Cerebellar cortex (tissue), 1 donor: ENCODE results near the gene TMEM266.

ENCODE experiments used
- DNase-seq: peaks from one replicate; pipeline ENCODE4 v3.0.0-alpha.2; 2015; ENCODE audit warnings: low spot score

TMEM266 gene

GRCh38 chr15:76185716-76186115, 125.9 kb downstream of the TMEM266 start:
- peak; percentile 64 for DNase-seq

- no peak for DNase-seq
These were observed 127.4 kb downstream of the TMEM266 start for GRCh38 chr15:76187163-76187562.

DNA sequence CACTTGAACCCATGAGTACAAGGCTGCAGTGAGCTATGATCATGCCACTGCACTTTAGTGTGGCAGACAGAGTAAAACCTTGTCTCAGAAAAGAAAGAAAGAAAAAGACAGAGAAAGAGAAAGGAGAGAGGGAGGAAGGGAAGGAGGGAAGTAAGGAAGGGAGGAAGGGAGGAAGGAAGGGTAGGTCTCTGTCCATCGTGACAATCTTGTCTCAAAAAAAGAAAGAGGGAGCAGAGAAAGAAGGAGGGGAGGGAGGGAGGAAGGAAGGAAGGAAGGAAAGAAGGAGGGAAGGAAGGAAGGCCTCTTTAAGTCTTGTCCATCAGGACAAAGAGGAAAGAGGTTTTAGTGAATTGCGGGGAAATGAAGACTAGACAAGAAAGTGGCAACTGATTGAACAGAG, 129.3 kb downstream of the TMEM266 start:
- no peak for DNase-seq

DNA sequence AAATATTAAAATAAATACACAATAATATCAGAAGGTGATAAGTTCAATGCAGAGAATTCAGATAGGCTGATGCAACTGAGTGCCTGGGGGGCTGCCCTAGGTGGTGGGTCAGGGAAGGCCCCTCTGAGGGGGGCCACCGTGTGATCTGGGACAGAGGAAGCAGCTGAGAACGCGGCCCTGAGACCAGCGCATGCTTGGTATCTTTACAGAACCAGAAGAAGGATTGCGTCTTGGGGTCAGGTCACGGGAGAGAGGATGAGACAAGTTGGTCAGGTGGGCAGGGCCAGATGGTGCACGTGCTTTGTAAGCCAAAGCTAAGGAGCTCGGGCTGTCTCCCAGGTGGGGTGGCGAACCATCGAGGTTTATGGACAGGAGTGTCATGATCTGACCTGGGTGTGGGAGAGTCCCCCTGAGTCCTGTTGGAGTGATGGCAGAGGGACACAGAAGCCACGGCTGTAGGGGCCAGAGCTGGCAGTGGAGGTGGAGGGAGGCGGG, 130.3 kb downstream of the TMEM266 start:
- no peak for DNase-seq

GRCh38 chr15:76190751-76191538, 131.2 kb downstream of the TMEM266 start:
- peak; percentile 87 for DNase-seq

- no peak for DNase-seq
These were observed 131.9 kb downstream of the TMEM266 start for GRCh38 chr15:76191539-76192244.

DNA sequence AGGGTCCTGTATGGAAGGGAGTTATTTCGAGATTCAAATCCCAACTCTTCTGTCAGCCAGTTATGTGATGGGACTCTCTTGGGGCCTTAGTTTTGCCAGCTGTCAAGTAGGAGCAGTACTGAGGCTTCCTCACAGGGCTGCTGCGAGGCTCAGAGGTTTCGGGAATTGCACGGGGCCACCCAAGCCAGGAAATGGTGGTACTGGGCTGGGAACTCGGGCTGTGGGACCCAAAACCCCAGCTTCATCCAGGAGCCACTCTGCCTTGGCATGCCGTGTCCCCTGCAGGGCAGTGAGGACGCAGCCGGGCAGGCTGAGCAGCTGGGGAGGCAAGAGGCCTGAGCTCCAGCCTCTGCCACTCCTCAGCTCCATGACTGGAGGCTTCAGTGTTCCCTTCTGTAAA, 132.9 kb downstream of the TMEM266 start:
- no peak for DNase-seq

DNA sequence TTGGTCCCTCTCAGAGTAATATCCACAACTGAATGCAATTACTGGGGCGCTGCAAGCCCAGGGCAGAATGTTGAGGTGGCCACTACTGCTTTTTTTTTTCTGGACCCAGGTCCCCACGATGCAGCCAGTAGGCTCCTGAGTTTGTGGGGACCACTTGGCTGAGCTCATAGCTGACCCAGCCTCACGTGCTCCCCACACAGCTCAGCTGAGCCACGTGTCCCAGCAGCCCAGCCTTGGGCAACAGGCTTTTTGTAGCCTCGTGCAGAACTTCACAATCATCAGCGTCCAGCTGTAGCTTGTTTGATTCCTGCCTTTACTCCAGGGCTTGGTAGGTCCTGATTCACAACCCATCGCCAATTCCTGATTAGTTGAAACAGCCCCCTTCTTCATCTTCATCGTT, 134.1 kb downstream of the TMEM266 start:
- no peak for DNase-seq

DNA sequence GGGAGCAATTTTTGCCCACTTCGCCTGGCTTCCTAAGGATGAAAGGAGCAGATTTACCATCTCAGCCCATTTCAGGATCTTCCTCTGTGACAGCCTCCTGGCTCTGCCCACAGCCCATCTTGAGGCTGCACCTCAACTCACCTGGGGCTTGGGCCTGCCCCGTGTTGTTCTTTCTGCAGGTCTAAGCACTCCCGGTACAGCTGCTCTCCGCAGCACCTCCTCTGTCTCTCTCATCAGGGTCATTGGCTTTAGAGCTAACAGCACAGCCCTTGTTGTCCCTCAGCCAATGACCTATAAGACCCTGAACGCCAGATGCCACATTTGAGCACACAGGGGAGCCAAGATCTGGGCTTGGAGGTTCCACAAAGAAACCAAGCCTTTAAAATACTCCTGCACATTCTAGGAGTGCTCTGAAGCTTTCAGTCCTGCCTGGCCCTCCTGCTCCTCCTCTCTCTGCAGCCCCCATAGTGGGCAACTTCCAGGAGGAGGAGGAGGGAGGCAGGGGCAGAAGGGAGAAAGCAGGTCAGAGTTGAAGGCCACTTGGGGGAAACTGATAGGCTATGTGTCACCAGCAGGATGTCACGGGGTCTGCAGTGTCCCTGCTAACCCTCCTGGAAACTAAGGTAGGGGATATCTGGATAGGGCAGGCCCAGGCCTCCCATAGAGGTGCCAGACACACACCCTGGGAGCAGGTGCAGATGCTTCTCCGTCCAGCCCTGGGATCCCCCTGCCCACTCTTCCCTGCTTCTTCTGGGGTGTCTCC, 135.9 kb downstream of the TMEM266 start:
- DNase-seq: no peak

- peak; percentile 91 for DNase-seq
These were observed 136.8 kb downstream of the TMEM266 start for GRCh38 chr15:76196269-76197231.

DNA sequence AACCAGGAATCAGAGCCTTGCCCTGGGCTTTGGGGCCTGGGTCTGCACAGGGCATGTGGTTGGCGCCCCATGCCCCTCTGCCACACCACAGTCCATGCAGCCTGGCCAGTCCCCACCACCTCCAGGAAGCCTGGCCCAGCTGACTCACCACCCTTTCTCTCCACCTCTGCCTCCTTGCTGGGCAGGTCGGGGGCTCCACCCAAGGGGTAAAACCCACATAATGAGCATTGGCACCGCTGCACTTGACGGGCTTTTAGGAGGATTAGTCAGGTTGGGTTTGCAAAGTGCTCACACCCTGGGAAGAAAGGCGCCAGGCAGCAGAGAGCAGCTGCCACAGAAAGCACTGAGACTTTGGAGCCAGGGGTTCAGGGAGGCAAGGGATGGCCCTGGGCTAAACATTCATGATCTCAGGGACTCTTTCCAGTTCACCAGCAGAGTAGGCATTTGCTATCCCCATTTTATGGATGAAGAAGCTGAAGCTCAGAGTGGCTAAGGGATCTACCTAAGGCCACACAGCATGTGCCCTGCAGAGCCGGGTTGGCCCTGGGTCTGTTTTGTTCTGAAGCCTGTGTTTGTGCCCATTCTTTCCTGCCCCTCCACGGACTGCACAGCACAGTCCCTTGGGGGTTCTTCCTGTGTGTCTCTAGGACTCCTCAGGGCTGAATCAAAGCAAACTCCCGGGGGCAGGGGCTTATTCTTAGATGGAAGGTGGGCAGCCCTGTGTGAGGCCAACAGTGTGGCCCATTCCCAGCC, 138.1 kb downstream of the TMEM266 start:
- DNase-seq: no peak

DNA sequence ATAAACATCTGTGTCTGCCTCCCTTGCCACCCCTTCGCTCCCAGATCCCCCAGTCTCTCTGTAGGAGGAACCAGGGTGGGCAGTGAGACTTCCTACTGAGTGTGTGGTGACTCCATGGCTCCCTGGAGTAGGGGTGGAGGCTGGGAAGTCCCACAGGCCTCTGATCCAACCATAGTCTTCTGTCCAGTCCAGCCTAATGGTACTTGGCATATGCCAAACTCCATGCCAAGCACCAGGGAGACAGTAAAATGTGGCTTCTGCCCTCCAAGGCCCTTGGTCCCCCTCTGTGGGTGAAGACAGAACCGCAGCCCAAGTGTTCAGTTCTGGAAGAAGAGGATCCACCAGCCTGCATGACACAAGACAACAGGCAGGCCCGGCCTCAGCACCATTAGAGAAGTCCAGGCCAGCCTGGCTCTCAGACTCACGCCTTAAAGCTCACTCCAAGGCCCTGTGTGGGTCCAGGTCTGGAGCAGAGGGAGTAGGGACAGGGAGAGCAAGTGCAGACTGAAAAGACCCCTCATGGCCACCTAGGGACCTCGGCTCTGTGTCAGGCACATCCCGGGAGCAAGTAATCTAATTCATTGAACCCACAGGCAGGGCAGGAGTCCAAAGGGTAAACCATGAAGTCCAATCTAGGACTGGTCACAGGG, 138.8 kb downstream of the TMEM266 start:
- DNase-seq: no peak

GRCh38 chr15:76199106-76200082, 139.6 kb downstream of the TMEM266 start:
- peak; percentile 60 for DNase-seq

DNA sequence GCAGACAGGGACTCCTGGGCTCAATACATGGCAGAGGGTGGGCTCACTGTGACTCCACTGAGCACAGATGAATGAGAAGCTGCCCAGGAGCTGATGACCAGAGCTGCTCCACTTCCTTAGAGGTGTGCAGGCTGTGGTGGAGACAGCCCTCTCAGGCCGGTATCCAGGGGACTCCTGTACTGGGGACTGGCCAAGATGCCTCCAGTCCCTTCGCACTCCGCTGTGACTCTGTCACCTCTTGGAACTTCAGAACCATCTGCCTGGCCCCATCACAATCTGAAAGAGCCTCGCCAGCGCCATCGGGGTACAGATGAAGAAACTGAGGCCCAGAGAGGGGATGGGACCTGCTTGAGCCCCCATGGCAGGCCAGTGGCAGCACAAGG, 140.3 kb downstream of the TMEM266 start:
- DNase-seq: no peak

DNA sequence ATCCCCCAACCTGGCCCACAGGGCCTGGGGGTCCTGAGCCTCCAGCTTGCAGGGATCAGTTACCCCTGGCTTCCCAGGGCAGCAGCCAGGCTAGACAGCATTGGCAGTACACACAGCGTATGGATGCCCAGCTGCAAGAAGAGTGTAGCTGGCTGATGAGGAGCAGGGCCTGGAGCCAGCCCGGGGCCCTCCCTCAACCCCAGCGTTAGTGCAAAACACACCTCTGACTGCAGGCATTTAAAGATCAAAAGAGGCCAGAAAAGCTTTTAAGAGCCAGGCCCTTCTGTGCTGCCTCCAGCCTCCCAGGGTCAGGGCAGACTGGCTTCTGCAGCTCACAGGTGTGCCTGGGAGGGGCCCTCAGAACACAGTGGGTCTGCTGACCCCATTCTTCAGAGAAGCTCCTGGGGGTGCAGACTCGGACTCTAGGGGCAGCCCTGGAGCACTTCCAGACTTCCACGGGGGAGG, 140.9 kb downstream of the TMEM266 start:
- no peak for DNase-seq

GRCh38 chr15:76201536-76202255, 141.9 kb downstream of the TMEM266 start:
- no peak for DNase-seq

DNA sequence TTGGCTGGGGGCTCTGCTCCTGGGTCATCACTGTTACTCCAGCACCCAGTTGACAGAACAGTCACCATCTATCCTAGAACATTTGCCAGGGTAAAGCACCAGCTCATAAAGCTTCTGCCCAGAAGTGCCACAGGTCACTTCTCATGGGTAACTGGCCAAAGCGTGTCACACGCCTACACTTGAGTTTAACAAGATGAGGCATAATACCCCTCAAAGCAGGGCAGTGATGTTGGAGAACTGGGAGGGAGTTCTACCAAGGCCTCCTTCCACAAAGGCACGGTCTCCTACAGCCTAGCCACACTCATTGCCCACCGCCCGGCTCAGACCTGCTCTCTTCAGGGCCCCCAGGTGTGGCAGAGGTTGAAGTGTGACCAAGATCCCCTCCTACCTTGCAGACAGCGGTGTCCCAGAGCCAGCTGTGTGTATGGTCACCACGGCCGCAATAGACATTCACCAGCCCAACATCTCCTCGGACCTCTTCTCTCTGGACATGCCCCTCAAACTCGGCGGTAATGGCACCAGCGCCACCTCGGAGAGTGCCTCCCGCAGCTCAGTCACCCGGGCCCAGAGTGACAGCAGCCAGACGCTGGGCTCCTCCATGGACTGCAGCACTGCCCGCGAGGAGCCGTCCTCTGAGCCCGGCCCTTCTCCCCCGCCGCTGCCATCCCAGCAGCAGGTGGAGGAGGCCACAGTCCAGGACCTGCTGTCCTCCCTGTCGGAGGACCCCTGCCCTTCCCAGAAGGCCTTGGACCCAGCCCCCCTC, 143.7 kb downstream of the TMEM266 start:
- no peak for DNase-seq
